Kidney glomerular epithelial cell (primary cell): ENCODE results near the gene DDIT3.
A peak's percentile ranks its signal among the peaks of the same experiment; 100 is the strongest.
"Not testable (repeated sequence)": the region's sequence is repeated elsewhere in the genome, so short reads cannot be mapped to it uniquely, and the experiment has no call there.

Source experiments
- DNase-seq: peaks from one replicate; lab custom pipeline; 2025; lab: John Stamatoyannopoulos, UW

The DDIT3 gene, protein sequence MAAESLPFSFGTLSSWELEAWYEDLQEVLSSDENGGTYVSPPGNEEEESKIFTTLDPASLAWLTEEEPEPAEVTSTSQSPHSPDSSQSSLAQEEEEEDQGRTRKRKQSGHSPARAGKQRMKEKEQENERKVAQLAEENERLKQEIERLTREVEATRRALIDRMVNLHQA

DNA sequence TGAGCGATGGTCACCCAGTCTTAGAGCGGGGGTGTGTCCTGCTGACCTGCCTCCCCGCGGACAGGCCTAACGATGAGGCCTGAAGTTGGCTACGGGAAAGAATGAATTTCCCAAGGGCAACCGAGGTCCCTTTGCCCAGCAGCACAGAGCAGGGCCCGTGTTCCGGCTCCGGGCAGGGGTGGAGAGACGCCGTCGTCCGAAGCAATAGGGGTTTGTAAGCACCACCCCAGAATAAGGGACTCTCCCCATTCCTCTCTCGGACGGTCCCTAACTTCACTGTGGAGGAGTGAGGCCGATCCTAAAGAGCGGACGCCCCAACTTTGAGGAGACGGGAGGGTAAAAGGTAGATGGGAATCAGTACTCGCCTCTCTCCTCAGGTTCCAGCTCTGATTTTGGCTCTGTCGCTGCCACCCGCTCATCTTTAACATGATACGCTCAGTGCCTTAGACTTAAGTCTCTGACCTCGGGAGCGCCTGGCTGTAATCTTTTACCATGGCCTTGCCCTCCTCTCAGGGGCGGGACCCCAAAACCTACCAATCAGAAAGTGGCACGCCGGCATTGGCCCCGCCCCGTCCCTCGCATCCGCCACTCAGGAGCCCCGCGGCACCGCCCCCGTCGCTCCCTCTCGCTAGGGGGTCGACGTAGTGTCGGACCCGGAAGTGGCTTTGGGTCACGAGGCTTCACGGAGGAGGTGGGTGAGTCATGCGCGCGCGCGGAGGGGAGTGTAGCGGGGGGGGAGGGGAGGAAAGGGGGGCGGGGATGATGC is at the start of gene DDIT3:
DDIT3 (minus strand) TSS at position 462 of the 766 bp plus-strand sequence. CDS start 3,108 bp downstream, outside the sequence.
- peak; percentile 97 for DNase-seq

DNA sequence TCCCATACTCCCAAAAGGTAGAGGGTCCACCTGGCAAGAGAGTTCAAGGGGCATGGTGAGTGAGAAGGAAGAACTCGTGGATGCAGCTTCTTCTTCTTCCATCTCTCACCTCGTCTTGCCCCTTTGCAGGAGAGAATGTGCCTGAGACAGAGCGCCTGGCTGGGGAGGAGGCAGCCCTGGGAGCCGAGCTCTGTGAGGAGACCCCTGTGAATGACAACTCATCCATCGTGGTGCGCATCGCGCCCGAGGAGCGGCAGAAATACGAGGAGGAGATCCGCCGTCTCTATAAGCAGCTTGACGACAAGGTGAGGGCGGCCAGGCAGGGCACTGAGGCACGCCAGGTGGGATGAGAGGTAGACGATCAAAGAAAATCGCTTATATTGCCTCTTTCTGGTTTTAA is 49.5 kb upstream of the DDIT3 start:
- DNase-seq = no peak

DNA sequence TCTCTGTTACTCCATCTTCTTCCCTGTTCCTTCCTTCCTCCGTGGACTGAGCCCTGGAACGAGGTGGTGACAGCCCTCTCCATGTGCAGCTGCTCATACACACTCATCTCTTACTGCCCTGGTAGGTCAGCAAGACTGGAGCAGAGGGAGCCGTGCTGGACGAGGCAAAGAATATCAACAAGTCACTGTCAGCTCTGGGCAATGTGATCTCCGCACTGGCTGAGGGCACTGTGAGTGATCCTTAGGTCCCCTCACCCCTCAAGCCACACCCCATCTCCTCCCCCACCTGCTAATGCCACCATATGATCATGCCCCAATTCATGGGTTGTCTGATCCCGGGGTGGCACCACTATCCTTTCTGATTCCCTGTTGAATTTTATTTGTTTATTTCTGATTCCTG is 48.5 kb upstream of the DDIT3 start:
- no peak for DNase-seq

- DNase-seq = no peak
These were observed 43.9 kb upstream of the DDIT3 start for GRCh38 chr12:57564178-57564740.

GRCh38 chr12:57563358-57563757 is 43.0 kb upstream of the DDIT3 start:
- DNase-seq = no peak

- not testable (repeated sequence) for DNase-seq
These were observed 40.8 kb upstream of the DDIT3 start for GRCh38 chr12:57561117-57561516.

DNA sequence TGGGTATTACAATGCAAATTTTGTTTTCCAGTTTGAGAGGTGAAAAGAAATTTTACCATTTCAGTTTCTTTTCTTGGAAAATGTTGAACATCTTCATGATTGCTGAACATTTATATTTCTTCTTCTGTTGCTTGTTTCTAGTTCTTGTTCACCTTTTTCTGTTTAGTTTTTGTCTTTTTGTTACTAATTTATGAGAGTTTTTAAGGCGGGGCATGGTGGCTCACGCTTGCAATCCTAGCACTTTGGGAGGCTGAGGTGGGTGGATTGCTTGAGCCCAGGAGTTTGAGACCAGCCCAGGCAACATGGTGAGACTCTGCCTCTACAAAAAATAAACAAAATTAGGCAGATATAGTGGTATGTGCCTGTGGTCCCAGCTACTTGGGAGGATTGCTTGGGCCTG is 40.2 kb upstream of the DDIT3 start:
- no peak for DNase-seq

DNA sequence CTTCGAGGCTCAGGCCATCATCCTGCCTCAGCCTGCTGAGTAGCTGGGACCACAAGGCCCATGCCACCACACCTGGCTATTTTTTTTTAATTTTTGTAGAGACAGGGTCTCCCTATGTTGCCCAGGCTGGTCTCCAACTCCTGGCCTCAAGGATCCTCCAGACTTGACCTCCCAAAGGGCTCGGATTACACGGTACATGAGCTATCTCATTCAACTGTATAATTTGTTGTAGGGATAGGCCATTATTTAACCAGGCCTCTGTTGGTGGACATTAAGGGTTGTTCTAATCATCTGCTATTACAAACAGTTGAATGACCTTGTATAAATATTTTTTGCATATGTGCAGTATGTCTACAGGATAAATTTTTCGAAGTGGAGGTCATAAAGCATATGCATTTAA is 38.5 kb upstream of the DDIT3 start:
- no peak for DNase-seq

GRCh38 chr12:57554897-57555296 is 34.6 kb upstream of the DDIT3 start:
- no peak for DNase-seq

- DNase-seq = no peak
These were observed 34.1 kb upstream of the DDIT3 start for GRCh38 chr12:57554453-57554852.

DNA sequence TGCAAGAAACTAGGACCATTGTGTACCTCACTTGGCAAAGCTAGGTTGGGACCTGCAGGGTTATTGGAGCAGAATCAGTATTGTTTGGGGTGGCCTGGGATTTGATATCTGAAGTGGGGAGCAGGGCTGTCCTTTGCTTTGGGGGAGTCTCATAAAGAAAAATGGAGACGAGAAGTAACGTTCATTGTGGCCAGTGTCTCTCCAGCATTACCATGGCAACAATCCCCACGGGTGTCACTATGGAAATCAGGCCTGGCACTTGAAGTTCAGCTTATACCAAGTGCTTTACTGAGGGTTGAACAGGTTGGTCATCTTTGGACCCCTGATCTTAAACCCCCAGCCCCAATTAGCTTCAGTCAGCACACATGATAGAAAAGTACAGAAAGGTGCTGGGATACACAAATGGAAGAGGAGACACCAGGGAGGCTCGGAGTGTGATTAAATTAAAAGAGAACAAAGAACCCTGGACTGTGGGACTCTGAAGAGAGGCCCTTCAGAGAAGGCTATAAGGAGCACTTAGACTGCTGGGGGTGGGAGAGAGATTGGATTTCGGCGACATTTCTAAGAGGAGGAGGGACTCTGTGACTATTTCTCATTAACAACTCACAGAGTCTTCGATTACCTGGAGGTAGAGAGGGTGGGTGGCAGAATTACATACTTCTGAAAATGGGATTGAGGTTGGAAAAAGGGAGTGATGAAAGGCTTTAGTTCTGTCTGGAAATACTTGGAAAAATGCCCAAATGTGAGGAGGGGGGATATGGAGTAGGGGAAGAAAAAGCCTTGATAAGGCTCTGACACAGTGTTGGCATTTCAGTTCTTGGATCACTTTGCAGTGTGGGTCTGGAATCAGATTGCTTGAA is 33.3 kb upstream of the DDIT3 start:
- DNase-seq = no peak

- DNase-seq = peak; percentile 56
These were observed 32.6 kb upstream of the DDIT3 start for GRCh38 chr12:57552835-57553313.

DNA sequence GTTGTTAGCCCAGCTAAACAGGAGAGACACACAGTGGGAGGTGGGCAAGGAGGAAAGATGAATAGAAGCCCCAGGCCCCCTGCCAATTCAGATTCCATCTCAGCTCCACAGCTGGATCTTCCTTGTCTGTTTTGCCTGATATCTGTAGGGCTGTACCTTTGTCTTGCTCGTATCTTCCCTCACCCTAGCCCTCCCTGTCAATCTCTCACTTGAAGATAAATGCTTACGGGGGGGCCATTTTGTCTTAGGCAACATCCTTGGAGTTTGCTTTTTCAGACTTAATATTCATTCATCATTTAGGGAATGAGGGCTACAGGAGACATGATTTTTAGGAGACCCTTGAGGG is 32.0 kb upstream of the DDIT3 start:
- no peak for DNase-seq

- no peak for DNase-seq
These were observed 31.5 kb upstream of the DDIT3 start for GRCh38 chr12:57551637-57552305.

- DNase-seq = no peak
These were observed 30.6 kb upstream of the DDIT3 start for GRCh38 chr12:57550641-57551549.

DNA sequence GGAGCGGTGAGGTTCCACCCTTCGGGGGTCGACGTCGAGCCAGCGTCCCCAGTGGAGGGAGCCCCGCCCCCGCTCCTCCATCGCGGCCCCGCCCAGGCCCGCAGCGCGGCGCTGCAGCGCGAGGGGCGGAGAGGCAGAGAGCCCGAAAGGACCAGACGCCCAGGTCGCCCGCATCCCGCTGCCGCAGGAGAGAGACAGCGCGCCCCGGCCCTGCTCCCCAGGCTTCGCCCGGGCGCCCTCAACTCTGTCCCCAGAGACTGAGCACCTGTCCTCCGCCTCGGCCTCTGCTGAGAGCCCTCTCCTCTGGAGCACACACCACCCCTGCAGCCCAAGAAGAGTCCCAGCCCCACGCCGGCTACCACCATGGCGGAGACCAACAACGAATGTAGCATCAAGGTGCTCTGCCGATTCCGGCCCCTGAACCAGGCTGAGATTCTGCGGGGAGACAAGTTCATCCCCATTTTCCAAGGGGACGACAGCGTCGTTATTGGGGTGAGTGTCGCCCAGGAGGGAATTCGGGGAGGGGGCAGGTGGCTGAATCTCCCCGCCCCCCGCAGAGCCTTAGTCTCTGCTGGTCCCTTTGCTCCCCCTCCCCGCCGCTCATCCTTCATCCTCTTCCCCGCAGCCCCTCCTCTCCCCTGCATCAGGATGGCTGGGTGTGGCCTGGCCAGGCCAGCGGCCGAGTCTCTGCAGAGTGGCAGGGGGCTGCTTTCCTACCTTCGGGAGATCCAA is 29.8 kb upstream of the DDIT3 start, which contains the start of gene KIF5A:
KIF5A (plus strand) TSS at position 136 of the 732 bp plus-strand sequence; CDS start at position 364, 228 bp downstream.
- DNase-seq = no peak

- no peak for DNase-seq
These were observed 29.0 kb upstream of the DDIT3 start for GRCh38 chr12:57549203-57549908.

- DNase-seq = no peak
These were observed 28.2 kb upstream of the DDIT3 start for GRCh38 chr12:57548488-57548887.

GRCh38 chr12:57548013-57548315 is 27.6 kb upstream of the DDIT3 start:
- no peak for DNase-seq
